HCT116 (cell line): ENCODE measurements around the gene MTA1. TPM values are rescaled to one million over a fixed set of nuclear protein-coding genes. Genes with fewer than 3 reads are reported as not detected.

Source experiments
- ATAC-seq: fragments of 200-7000 bp; cut with Tn5 transposase; 2 replicates; pipeline ENCODE4 v1.9.1; 2020; ENCODE audit warnings: mild to moderate bottlenecking, moderate library complexity
- BruUV-seq: library from RNA; stranded (reverse); fragments of 400-500 nt; replicated peaks from 2 replicates; lab custom pipeline; 2021; lab: Mats Ljungman, UMichigan
- CTCF ChIA-PET: fragments of 300-600 bp; sonication (Branson Sonifier 250); formaldehyde crosslinking; loops from one replicate; lab custom pipeline; 2021; ENCODE audit warnings: antibody characterized with exemption; lab: Charles Lee
- POLR2A ChIA-PET: fragments of 300-600, 350-600 bp; sonication (Branson Sonifier 250); formaldehyde crosslinking; loops from one replicate; lab custom pipeline; 2021; ENCODE audit warnings: antibody characterized with exemption; lab: Charles Lee
- RAD21 ChIA-PET, 2 experiments: fragments of 300-600 bp; sonication (Branson Sonifier 250); formaldehyde crosslinking; loops; one replicate each; lab custom pipeline; 2023; ENCODE audit warnings: low total read pairs in 2 of 2; ENCODE audit not compliant: uncharacterized antibody in 2 of 2, unreplicated experiment in 2 of 2, low non-redundant PET in 1 of 2; lab: Charles Lee
- DNase-seq: peaks from one replicate; pipeline ENCODE4 v3.0.0-alpha.2; 2010; ENCODE audit warnings: low read depth, low spot score
- H2AFZ ChIP-seq: fragments of 200-600 bp; shearing (Covaris generic), sonication (generic); 2 replicates; pipeline ENCODE4 v1.6.1; 2017; ENCODE audit warnings: low read depth, mixed run types, mixed read lengths, antibody characterized with exemption, low read length; ENCODE audit not compliant: poor library complexity, severe bottlenecking
- H3K27ac ChIP-seq: 2 replicates; pipeline ENCODE4 v1.5.1; 2012; ENCODE audit warnings: low read depth, low read length
- H3K27me3 ChIP-seq: fragments of 200-600 bp; sonication (generic); 2 replicates; pipeline ENCODE4 v1.6.1; 2016; ENCODE audit warnings: mixed run types, low read length, mixed read lengths; ENCODE audit not compliant: insufficient read depth
- H3K36me3 ChIP-seq, 2 experiments: fragments of 200-500 bp in 1 of 2; fragments of 200-600 bp in 1 of 2; sonication (Bioruptor generic) in 1 of 2; sonication (generic) in 1 of 2; 2 replicates each; pipeline versions ENCODE4 v1.5.1 to v1.6.1; 2014 to 2016; ENCODE audit warnings: low read length in 2 of 2, inconsistent platforms in 1 of 2, mixed read lengths in 1 of 2, mixed run types in 1 of 2; ENCODE audit not compliant: insufficient read depth in 2 of 2, control insufficient read depth in 1 of 2
- H3K4me1 ChIP-seq, 2 experiments: fragments of 200-600 bp in 1 of 2; sonication (generic) in 1 of 2; 2 replicates each; pipeline versions ENCODE4 v1.5.1 to v1.6.1; 2012 to 2017; ENCODE audit warnings: low read length in 2 of 2, inconsistent platforms in 1 of 2, mild to moderate bottlenecking in 1 of 2, mixed read lengths in 1 of 2, mixed run types in 1 of 2, moderate library complexity in 1 of 2; ENCODE audit not compliant: insufficient read depth in 2 of 2, control insufficient read depth in 1 of 2
- H3K4me2 ChIP-seq: fragments of 200-600 bp; sonication (generic); 2 replicates; pipeline ENCODE4 v1.6.1; 2017; ENCODE audit warnings: mixed run types, low read length, mixed read lengths
- H3K4me3 ChIP-seq, 2 experiments: fragments of 200-600 bp in 1 of 2; sonication (generic) in 1 of 2; replicated peaks in 1 of 2; 2 replicates each; pipeline ENCODE4 v1.5.1; 2011 to 2016; ENCODE audit warnings: low read length in 2 of 2, control low read depth in 1 of 2, low read depth in 1 of 2, mild to moderate bottlenecking in 1 of 2, mixed read lengths in 1 of 2, mixed run types in 1 of 2
- H3K79me2 ChIP-seq: fragments of 200-600 bp; sonication (generic); 2 replicates; pipeline ENCODE4 v1.6.1; 2017; ENCODE audit warnings: mild to moderate bottlenecking, mixed run types, low read length, moderate library complexity, mixed read lengths; ENCODE audit not compliant: insufficient read depth
- H3K9ac ChIP-seq: fragments of 200-600 bp; sonication (generic); 2 replicates; pipeline ENCODE4 v1.6.1; 2016; ENCODE audit warnings: low read length, mixed read lengths
- H3K9me2 ChIP-seq: fragments of 200-600 bp; sonication (generic), shearing (Covaris generic); 2 replicates; pipeline ENCODE4 v1.6.1; 2017; ENCODE audit warnings: mixed run types, mild to moderate bottlenecking, moderate library complexity; ENCODE audit not compliant: insufficient read depth
- H3K9me3 ChIP-seq, 2 experiments: fragments of 200-500 bp in 1 of 2; fragments of 200-600 bp in 1 of 2; sonication (Bioruptor generic) in 1 of 2; sonication (generic) in 1 of 2; 2 replicates each; pipeline ENCODE4 v1.6.1; 2014 to 2017; ENCODE audit warnings: low read length in 2 of 2, mixed read lengths in 2 of 2, inconsistent platforms in 1 of 2, low read depth in 1 of 2, mild to moderate bottlenecking in 1 of 2, mixed run types in 1 of 2, moderate library complexity in 1 of 2; ENCODE audit not compliant: control insufficient read depth in 1 of 2, insufficient read depth in 1 of 2
- H4K20me1 ChIP-seq: fragments of 200-600 bp; sonication (generic), shearing (Covaris generic); 2 replicates; pipeline ENCODE4 v1.6.1; 2017; ENCODE audit warnings: mixed run types, mild to moderate bottlenecking, moderate library complexity; ENCODE audit not compliant: insufficient read depth
- EZH2phosphoT487 ChIP-seq: fragments of 200-600 bp; IDR thresholded peaks from 2 replicates; pipeline ENCODE4 v1.6.1; 2018; ENCODE audit warnings: antibody characterized with exemption, borderline replicate concordance
- SP1 ChIP-seq: IDR thresholded peaks from 2 replicates; pipeline ENCODE4 v1.6.1; 2012; ENCODE audit warnings: low read depth
- intact Hi-C: fragments of 100-400 bp; cut with micrococcal nuclease; formaldehyde crosslinking; loops from 2 replicates; pipeline ENCODE4 v1.10.0; 2022
- total RNA-seq: library from RNA; stranded (reverse); gene quantifications from one replicate; pipeline ENCODE4 v1.2.1, GENCODE V29; 2021; ENCODE audit not compliant: unreplicated experiment
- TF ChIP-seq, protein P1 (sequence below): IDR thresholded peaks from 2 replicates; pipeline ENCODE4 v1.6.1; 2012; ENCODE audit warnings: low read depth

Gene MTA1
- total RNA-seq, 1 experiment from 2014 or later: 229 TPM

GRCh38 chr14:105376521-105377440, 42.8 kb upstream of the MTA1 start:
- Histone ChIP-seq H3K9me2 (no peaks in the 10 kb centered on the region), H3K36me3 (no peaks in the 10 kb centered on the region), H3K9ac (no peak overlapping the region), H2AFZ (no peak overlapping the region), H3K27me3 (no peaks in the 10 kb centered on the region), H3K9me3 (no peaks in the 10 kb centered on the region), H3K4me3 (no peak overlapping the region), H3K4me2 (no peak overlapping the region), H3K79me2 (no peaks in the 10 kb centered on the region), H3K4me1 (peaks cover 4 to 8% of the 10 kb centered on the region in 2 experiments; a peak in 3 of 4 replicates), H3K27ac (no peak overlapping the region), H4K20me1 (no peaks in the 10 kb centered on the region)
- DNase-seq (no peak), ATAC-seq (no peak)
- no TSS peak for BruUV-seq
- ChIA-PET POLR2A (no interaction called here), CTCF (no interaction called here), RAD21 (no interaction called here)
- no peak for TF ChIP-seq EZH2phosphoT487
- TF ChIP-seq, protein P1, sequence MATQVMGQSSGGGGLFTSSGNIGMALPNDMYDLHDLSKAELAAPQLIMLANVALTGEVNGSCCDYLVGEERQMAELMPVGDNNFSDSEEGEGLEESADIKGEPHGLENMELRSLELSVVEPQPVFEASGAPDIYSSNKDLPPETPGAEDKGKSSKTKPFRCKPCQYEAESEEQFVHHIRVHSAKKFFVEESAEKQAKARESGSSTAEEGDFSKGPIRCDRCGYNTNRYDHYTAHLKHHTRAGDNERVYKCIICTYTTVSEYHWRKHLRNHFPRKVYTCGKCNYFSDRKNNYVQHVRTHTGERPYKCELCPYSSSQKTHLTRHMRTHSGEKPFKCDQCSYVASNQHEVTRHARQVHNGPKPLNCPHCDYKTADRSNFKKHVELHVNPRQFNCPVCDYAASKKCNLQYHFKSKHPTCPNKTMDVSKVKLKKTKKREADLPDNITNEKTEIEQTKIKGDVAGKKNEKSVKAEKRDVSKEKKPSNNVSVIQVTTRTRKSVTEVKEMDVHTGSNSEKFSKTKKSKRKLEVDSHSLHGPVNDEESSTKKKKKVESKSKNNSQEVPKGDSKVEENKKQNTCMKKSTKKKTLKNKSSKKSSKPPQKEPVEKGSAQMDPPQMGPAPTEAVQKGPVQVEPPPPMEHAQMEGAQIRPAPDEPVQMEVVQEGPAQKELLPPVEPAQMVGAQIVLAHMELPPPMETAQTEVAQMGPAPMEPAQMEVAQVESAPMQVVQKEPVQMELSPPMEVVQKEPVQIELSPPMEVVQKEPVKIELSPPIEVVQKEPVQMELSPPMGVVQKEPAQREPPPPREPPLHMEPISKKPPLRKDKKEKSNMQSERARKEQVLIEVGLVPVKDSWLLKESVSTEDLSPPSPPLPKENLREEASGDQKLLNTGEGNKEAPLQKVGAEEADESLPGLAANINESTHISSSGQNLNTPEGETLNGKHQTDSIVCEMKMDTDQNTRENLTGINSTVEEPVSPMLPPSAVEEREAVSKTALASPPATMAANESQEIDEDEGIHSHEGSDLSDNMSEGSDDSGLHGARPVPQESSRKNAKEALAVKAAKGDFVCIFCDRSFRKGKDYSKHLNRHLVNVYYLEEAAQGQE: no peak
- TF ChIP-seq SP1: no peak
- intact Hi-C loops: no loop called here
